K562 (cell line): Measurements from ENCODE around the gene ORMDL2.

Source experiments
- ATF7 ChIP-seq: fragments of 450-650 bp; IDR thresholded peaks from 2 replicates; pipeline ENCODE4 v1.7.1; 2014; ENCODE audit warnings: mild to moderate bottlenecking, moderate library complexity
- BCL6 ChIP-seq: fragments of 250-450 bp; sonication (Bioruptor Pico); IDR thresholded peaks from 2 replicates; pipeline ENCODE4 v1.4.0; 2020
- CGGBP1 ChIP-seq: fragments of 250-450 bp; sonication (Bioruptor Pico); IDR thresholded peaks from 2 replicates; pipeline ENCODE4 v1.9.0; 2021; ENCODE audit warnings: mild to moderate bottlenecking
- CTCF ChIP-seq, 3 experiments: IDR thresholded peaks in 2 of 3; conservative IDR thresholded peaks in 1 of 3; 2 replicates each; pipeline ENCODE4 v1.5.1; 2011 to 2012; ENCODE audit warnings: low read length in 3 of 3, mild to moderate bottlenecking in 3 of 3, control low read depth in 2 of 3, improper control_type of control experiment in 1 of 3, inconsistent platforms in 1 of 3, low read depth in 1 of 3, mixed read lengths in 1 of 3, moderate library complexity in 1 of 3; ENCODE audit not compliant: insufficient read depth in 2 of 3
- ELF4 ChIP-seq: fragments of 450-650 bp; formaldehyde crosslinking; IDR thresholded peaks from 2 replicates; pipeline ENCODE4 v1.4.0; 2022; ENCODE audit warnings: missing genetic modification characterization
- EP300 ChIP-seq: IDR thresholded peaks from 2 replicates; pipeline ENCODE4 v1.6.1; 2012; ENCODE audit warnings: low read length, improper control_type of control experiment
- POLR2A ChIP-seq: fragments of 450-650 bp; conservative IDR thresholded peaks from 2 replicates; pipeline ENCODE4 v1.6.1; 2016
- TAF1 ChIP-seq: IDR thresholded peaks from 2 replicates; pipeline ENCODE4 v1.6.1; 2011; ENCODE audit warnings: mild to moderate bottlenecking, low read length, moderate library complexity; ENCODE audit not compliant: insufficient read depth, control insufficient read depth, severe bottlenecking; ENCODE audit errors: extremely low read depth
- TARDBP ChIP-seq: fragments of 450-650 bp; IDR thresholded peaks from 2 replicates; pipeline ENCODE4 v1.6.1; 2016
- TCF7L2 ChIP-seq: fragments of 150-350 bp; IDR thresholded peaks from 2 replicates; pipeline ENCODE4 v1.6.1; 2016; ENCODE audit warnings: low read depth, mild to moderate bottlenecking, low read length, moderate library complexity
- ZBTB5 ChIP-seq: fragments of 450-650 bp; IDR thresholded peaks from 2 replicates; pipeline ENCODE4 v1.6.1; 2017; ENCODE audit warnings: antibody characterized with exemption
- ZC3H11A ChIP-seq: IDR thresholded peaks from 2 replicates; pipeline ENCODE4 v1.6.1; 2012; ENCODE audit warnings: low read depth, low read length, improper control_type of control experiment

GRCh38 chr12:55797550-55797949 lies 20.3 kb upstream of the ORMDL2 start:
- no peak for TF ChIP-seq BCL6 (CRISPR knock-in tag)
- no peak for TF ChIP-seq TAF1
- no peak for TF ChIP-seq ZC3H11A
- TF ChIP-seq ATF7: no peak
- TF ChIP-seq ELF4 (CRISPR knock-in tag): no peak
- no peak for TF ChIP-seq CTCF (IDR thresholded peaks at IDR 0.05 in 2 of 3, conservative IDR thresholded peaks at IDR 0.05 in 1 of 3; ENCODE audit: insufficient read depth in 2 of 3, low read depth in 1 of 3, low read length in 3 of 3)
- TF ChIP-seq TCF7L2: no peak
- TF ChIP-seq CGGBP1 (CRISPR knock-in tag): no peak
- no peak for TF ChIP-seq TARDBP
- TF ChIP-seq POLR2A: no peak
- no peak for TF ChIP-seq ZBTB5
- TF ChIP-seq EP300: no peak
